A549 (cell line): ENCODE results near the gene PI4KA. TPM values are rescaled to one million over a fixed set of nuclear protein-coding genes. Genes with fewer than 3 reads are reported as not detected.

Source experiments
- ATAC-seq, 2 experiments: fragments of 200-7000 bp in 1 of 2; fragments of >200 bp in 1 of 2; cut with Nextera tagmentation in 1 of 2; cut with Tn5 transposase in 1 of 2; 3 replicates each; pipeline versions ENCODE4 v1.8.0 to v1.9.1; 2018 to 2020; ENCODE audit warnings: mild to moderate bottlenecking in 1 of 2, moderate library complexity in 1 of 2
- CTCF ChIA-PET: fragments of 300-600 bp; sonication (Branson Sonifier 250); formaldehyde crosslinking; extraction: SDS; loops from one replicate; lab custom pipeline; 2021; ENCODE audit warnings: antibody characterized with exemption, inconsistent platforms; lab: Yijun Ruan, JAX
- POLR2A ChIA-PET: fragments of 350-600 bp; formaldehyde crosslinking; extraction: SDS; loops from one replicate; lab custom pipeline; 2021; ENCODE audit warnings: antibody characterized with exemption, inconsistent platforms; lab: Yijun Ruan, JAX
- DNase-seq, 2 experiments: peaks; one replicate each; pipeline versions ENCODE4 v3.0.0 to v3.0.0-alpha.2; 2011 to 2016; ENCODE audit warnings: low read depth in 1 of 2, low spot score in 1 of 2
- FAIRE-seq: peaks from 2 replicates; lab custom pipeline; 2011; peaks lifted over from hg19 to GRCh38; lab: Jason Lieb, UNC
- H3K27ac ChIP-seq, 2 experiments: fragments of >200 bp; sonication (Bioruptor Twin); formaldehyde crosslinking; 3 replicates each; pipeline ENCODE4 v1.5.1; 2016 to 2017
- H3K4me1 ChIP-seq: fragments of >200 bp; sonication (Bioruptor Twin); formaldehyde crosslinking; 3 replicates; pipeline ENCODE4 v1.6.1; 2016
- H3K4me2 ChIP-seq: fragments of >200 bp; sonication (Bioruptor Twin); formaldehyde crosslinking; 3 replicates; pipeline ENCODE4 v1.6.1; 2016
- H3K4me3 ChIP-seq: fragments of >200 bp; sonication (Bioruptor Twin); formaldehyde crosslinking; 3 replicates; pipeline ENCODE4 v1.5.1; 2016
- H3K9me3 ChIP-seq: fragments of >200 bp; sonication (Bioruptor Twin); formaldehyde crosslinking; 3 replicates; pipeline ENCODE4 v1.6.1; 2016
- ATOH8 ChIP-seq: fragments of 250-450 bp; sonication (Bioruptor Pico); IDR thresholded peaks from 2 replicates; pipeline ENCODE4 v1.5.0; 2020; ENCODE audit warnings: low read depth, mild to moderate bottlenecking, moderate library complexity
- CBX2 ChIP-seq: fragments of 200-600 bp; sonication (generic); IDR thresholded peaks from 2 replicates; pipeline ENCODE4 v1.6.1; 2016; ENCODE audit warnings: low read depth, mild to moderate bottlenecking, borderline replicate concordance
- CBX8 ChIP-seq: fragments of 200-600 bp; sonication (generic); IDR thresholded peaks from 2 replicates; pipeline ENCODE4 v1.6.1; 2016
- CTCF ChIP-seq: fragments of >200 bp; sonication (Bioruptor Twin); formaldehyde crosslinking; IDR thresholded peaks from 3 replicates; pipeline ENCODE4 v1.5.1; 2016
- EHF ChIP-seq: fragments of 250-450 bp; sonication (Bioruptor Pico); IDR thresholded peaks from 2 replicates; pipeline ENCODE4 v1.5.0; 2020; ENCODE audit warnings: mild to moderate bottlenecking
- EP300 ChIP-seq, 2 experiments: fragments of >200 bp; sonication (Bioruptor Twin); formaldehyde crosslinking; IDR thresholded peaks; 2 replicates in 1 of 2; 3 replicates in 1 of 2; pipeline ENCODE4 v1.6.1; 2016 to 2017
- FOSB ChIP-seq: fragments of 250-450 bp; sonication (Bioruptor Pico); IDR thresholded peaks from 2 replicates; pipeline ENCODE4 v1.5.0; 2020; ENCODE audit warnings: mild to moderate bottlenecking, moderate library complexity
- GATA3 ChIP-seq: IDR thresholded peaks from 2 replicates; pipeline ENCODE4 v1.6.1; 2012; ENCODE audit warnings: borderline replicate concordance
- HDAC2 ChIP-seq: fragments of 200-600 bp; sonication (generic); IDR thresholded peaks from 2 replicates; pipeline ENCODE4 v1.6.1; 2016
- HOXB5 ChIP-seq: fragments of 250-450 bp; sonication (Bioruptor Pico); IDR thresholded peaks from 2 replicates; pipeline ENCODE4 v1.5.0; 2020; ENCODE audit warnings: mild to moderate bottlenecking, moderate library complexity
- KDM1A ChIP-seq: fragments of 200-600 bp; sonication (generic); IDR thresholded peaks from 2 replicates; pipeline ENCODE4 v1.6.1; 2016; ENCODE audit warnings: low read depth, mild to moderate bottlenecking
- MAX ChIP-seq: IDR thresholded peaks from 2 replicates; pipeline ENCODE4 v1.6.1; 2012
- NR3C1 ChIP-seq: fragments of >200 bp; sonication (Bioruptor Twin); formaldehyde crosslinking; IDR thresholded peaks from 3 replicates; pipeline ENCODE4 v1.6.1; 2017
- POLR2A ChIP-seq: IDR thresholded peaks from 2 replicates; pipeline ENCODE4 v1.6.1; 2012; ENCODE audit warnings: mild to moderate bottlenecking, low read length
- RNF2 ChIP-seq: fragments of 200-600 bp; sonication (generic); IDR thresholded peaks from 2 replicates; pipeline ENCODE4 v1.6.1; 2016; ENCODE audit warnings: low read depth, mild to moderate bottlenecking, antibody characterized with exemption, moderate library complexity, borderline replicate concordance
- SMC3 ChIP-seq: fragments of >200 bp; sonication (Bioruptor Twin); formaldehyde crosslinking; IDR thresholded peaks from 3 replicates; pipeline ENCODE4 v1.6.1; 2018; ENCODE audit warnings: inconsistent platforms
- TFCP2L1 ChIP-seq: fragments of 250-450 bp; sonication (Bioruptor Pico); IDR thresholded peaks from 2 replicates; pipeline ENCODE4 v1.5.0; 2021; ENCODE audit warnings: mild to moderate bottlenecking
- ZC3H11A ChIP-seq: fragments of 450-650 bp; IDR thresholded peaks from 2 replicates; pipeline ENCODE4 v1.6.1; 2014; ENCODE audit warnings: antibody characterized with exemption, mild to moderate bottlenecking
- ZFP36 ChIP-seq: fragments of 450-650 bp; IDR thresholded peaks from 2 replicates; pipeline ENCODE4 v1.6.1; 2014; ENCODE audit warnings: borderline replicate concordance; ENCODE audit not compliant: partially characterized antibody
- ZNF302 ChIP-seq: fragments of 250-450 bp; sonication (Bioruptor Pico); IDR thresholded peaks from 2 replicates; pipeline ENCODE4 v1.9.0; 2021; ENCODE audit warnings: inconsistent platforms, mild to moderate bottlenecking, moderate library complexity
- ZSCAN20 ChIP-seq: fragments of 250-450 bp; sonication (Bioruptor Pico); IDR thresholded peaks from 2 replicates; pipeline ENCODE4 v1.8.0; 2022; ENCODE audit warnings: mild to moderate bottlenecking, moderate library complexity
- WGBS: methylation state at CpG from one replicate; pipeline ENCODE4 v1.1.6; 2017; ENCODE audit errors: missing lambda C conversion rate; 5-methylcytosine and 5-hydroxymethylcytosine counted together
- polyA plus RNA-seq, 4 experiments: library from polyadenylated mRNA; depleted of rRNA in 3 of 4; stranded (reverse); fragments of >200 nt; fragmentation: RNase III in 1 of 4; extraction: RNeasy Plus Mini Kit Qiagen cat#74134 plus additional on column Dnase treatment in 1 of 4; gene quantifications; 2 replicates in 3 of 4; 3 replicates in 1 of 4; pipeline ENCODE4 v1.2.3, GENCODE V29; 2011 to 2017

PI4KA gene
- polyA plus RNA-seq, 2 of the 4 experiments (the other 2 are of a cell fraction) = 14.4 to 21.3 TPM

GRCh38 chr22:20869234-20869633 lies 10.6 kb upstream of the PI4KA start:
- no peak for TF ChIP-seq GATA3
- TF ChIP-seq RNF2 = no peak
- TF ChIP-seq HOXB5 (CRISPR knock-in tag) = no peak
- ChIA-PET POLR2A (no interaction called here), CTCF (interaction anchor here (1.4 to 1.5 kb wide), 2 partner anchors 16 kb away, joined by 3 to 7 read pairs; no protein-coding TSS in a partner anchor)
- H3K4me2 ChIP-seq = no peak overlapping the region
- FAIRE-seq = no peak
- no peak for ATAC-seq
- no peak overlapping the region for H3K4me3 ChIP-seq
- WGBS = 90% methylated on average over 2 of the region's 2 CpGs
- H3K4me1 ChIP-seq = 0 out of 3 replicates have a peak, but pooled peaks cover 4% of the 10 kb centered on the region
- no peak for DNase-seq
- H3K9me3 ChIP-seq = no peaks in the 10 kb centered on the region
- H3K27ac ChIP-seq = no peak overlapping the region

GRCh38 chr22:20868025-20868962 lies 9.7 kb upstream of the PI4KA start:
- POLR2A ChIA-PET = interaction anchor here (0.6 kb wide), 1 partner anchor 28 kb away, joined by 3 read pairs; no protein-coding TSS in a partner anchor

GRCh38 chr22:20867179-20868024 lies 8.8 kb upstream of the PI4KA start:
- Histone ChIP-seq H3K27ac (no peak overlapping the region), H3K9me3 (no peaks in the 10 kb centered on the region), H3K4me1 (0 out of 3 replicates have a peak, but pooled peaks cover 4% of the 10 kb centered on the region), H3K4me3 (no peak overlapping the region), H3K4me2 (no peak overlapping the region)
- ATAC-seq = no peak
- CTCF ChIA-PET = interaction anchor here (0.5 to 1.5 kb wide), 4 partner anchors 18 to 63 kb away, joined by 3 to 7 read pairs (median 6); partner anchors contain the start of gene CRKL
- no peak for DNase-seq
- POLR2A ChIA-PET = no interaction called here
- TF ChIP-seq EHF (CRISPR knock-in tag) (no peak), SMC3 (no peak), FOSB (CRISPR knock-in tag) (no peak), MAX (no peak), ZFP36 (no peak), TFCP2L1 (CRISPR knock-in tag) (no peak), ZSCAN20 (CRISPR knock-in tag) (no peak), ZNF302 (CRISPR knock-in tag) (no peak), POLR2A (no peak), HDAC2 (no peak), KDM1A (no peak), NR3C1 (no peak), CTCF (no peak)
- FAIRE-seq = no peak
- 86% methylated on average over 11 of the region's 11 CpGs for WGBS

More at GRCh38 chr22:20868025-20868962, 9.7 kb upstream of the PI4KA start:
- CTCF ChIA-PET = interaction anchor here (0.5 to 1.5 kb wide), 3 partner anchors 17 to 60 kb away, joined by 3 to 7 read pairs (median 5); partner anchors contain the start of gene CRKL
- Histone ChIP-seq H3K4me3 (no peak overlapping the region), H3K4me2 (no peak overlapping the region), H3K27ac (no peak overlapping the region), H3K4me1 (0 out of 3 replicates have a peak, but pooled peaks cover 4% of the 10 kb centered on the region), H3K9me3 (no peaks in the 10 kb centered on the region)
- no peak for FAIRE-seq
- no peak for DNase-seq
- TF ChIP-seq RNF2 = no peak
- no peak for TF ChIP-seq ZC3H11A
- no peak for TF ChIP-seq EP300 (IDR thresholded peaks at IDR 0.05)
- no peak for TF ChIP-seq FOSB (CRISPR knock-in tag)
- no peak for TF ChIP-seq ZSCAN20 (CRISPR knock-in tag)
- TF ChIP-seq MAX = no peak
- no peak for TF ChIP-seq CTCF
- no peak for TF ChIP-seq CBX2
- no peak for TF ChIP-seq CBX8
- TF ChIP-seq ATOH8 (CRISPR knock-in tag) = no peak
- TF ChIP-seq EHF (CRISPR knock-in tag) = no peak
- TF ChIP-seq POLR2A = no peak
- no peak for ATAC-seq
- WGBS = 80% methylated on average over 7 of the region's 7 CpGs
